ENCODE data around the gene COG6. TPM values are rescaled to one million over a fixed set of nuclear protein-coding genes. Genes with fewer than 3 reads are reported as not detected.

COG6 gene
- total and polyA plus RNA-seq, 2 of the 4 experiments (the other 2 are of a cell fraction): 22.8 to 37.5 TPM

DNA sequence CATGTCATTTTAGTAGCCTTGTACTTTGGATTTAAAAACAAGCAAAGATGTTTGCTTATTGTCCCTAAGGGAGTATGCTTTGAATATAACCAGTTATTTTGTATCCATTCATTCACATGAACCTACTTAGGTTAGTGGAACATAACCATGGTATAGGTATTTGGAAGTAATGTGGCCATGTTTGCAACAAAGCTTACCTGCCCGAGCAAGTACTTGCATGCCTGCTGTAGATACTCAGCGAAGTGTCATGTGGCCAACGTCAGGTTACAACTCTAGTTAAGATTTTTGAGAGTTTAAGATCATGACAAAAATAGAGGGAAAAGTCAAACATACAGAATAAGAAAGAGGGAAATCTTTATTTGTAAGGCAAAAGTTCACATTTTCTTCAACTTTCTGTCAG lies 57.2 kb downstream of the COG6 start (continued):
- TF ChIP-seq, protein P1, sequence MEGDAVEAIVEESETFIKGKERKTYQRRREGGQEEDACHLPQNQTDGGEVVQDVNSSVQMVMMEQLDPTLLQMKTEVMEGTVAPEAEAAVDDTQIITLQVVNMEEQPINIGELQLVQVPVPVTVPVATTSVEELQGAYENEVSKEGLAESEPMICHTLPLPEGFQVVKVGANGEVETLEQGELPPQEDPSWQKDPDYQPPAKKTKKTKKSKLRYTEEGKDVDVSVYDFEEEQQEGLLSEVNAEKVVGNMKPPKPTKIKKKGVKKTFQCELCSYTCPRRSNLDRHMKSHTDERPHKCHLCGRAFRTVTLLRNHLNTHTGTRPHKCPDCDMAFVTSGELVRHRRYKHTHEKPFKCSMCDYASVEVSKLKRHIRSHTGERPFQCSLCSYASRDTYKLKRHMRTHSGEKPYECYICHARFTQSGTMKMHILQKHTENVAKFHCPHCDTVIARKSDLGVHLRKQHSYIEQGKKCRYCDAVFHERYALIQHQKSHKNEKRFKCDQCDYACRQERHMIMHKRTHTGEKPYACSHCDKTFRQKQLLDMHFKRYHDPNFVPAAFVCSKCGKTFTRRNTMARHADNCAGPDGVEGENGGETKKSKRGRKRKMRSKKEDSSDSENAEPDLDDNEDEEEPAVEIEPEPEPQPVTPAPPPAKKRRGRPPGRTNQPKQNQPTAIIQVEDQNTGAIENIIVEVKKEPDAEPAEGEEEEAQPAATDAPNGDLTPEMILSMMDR (conservative IDR thresholded peaks at IDR 0.05; ENCODE audit: low read depth, low read length): no peak
- TF ChIP-seq CHD1 (IDR thresholded peaks at IDR 0.05; ENCODE audit: low read depth, low read length): no peak

DNA sequence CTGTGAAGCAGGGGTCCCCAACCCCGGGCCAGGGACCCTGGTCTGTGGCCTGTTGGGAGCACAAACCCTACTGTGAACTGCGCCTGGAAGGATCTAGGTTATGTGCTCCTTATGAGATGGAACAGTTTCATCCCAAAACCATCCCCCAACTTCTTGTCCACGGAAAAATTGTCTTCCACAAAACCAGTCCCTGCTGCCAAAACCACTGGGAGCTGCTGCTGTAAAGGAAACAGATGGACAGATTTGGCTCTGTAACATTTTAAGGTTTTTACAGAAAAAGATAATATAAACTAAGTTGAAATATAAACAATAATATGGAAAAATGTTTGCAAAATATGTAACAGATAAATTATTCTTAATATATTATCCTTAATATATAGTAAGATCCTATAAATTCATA lies 73.7 kb downstream of the COG6 start:
- no peaks in the 10 kb centered on the region for H3K27me3 ChIP-seq (ENCODE audit: control insufficient read depth, insufficient read depth, low read length)
- dilution Hi-C loops (cut with HindIII; ENCODE audit: low sequenced_read_pairs, unreplicated experiment): no loop called here
- H3K36me3 ChIP-seq (ENCODE audit: control insufficient read depth, insufficient read depth, low read length): peaks cover 9% of the 10 kb centered on the region; the same call in 1 of the 2 replicates
- no peak overlapping the region for H2BK120ac ChIP-seq (ENCODE audit: low read depth, low read length)
- H3K9ac ChIP-seq (ENCODE audit: low read depth, low read length): no peak overlapping the region
- CTCF ChIA-PET: interaction anchor here (0.6 kb wide), 1 partner anchor 15 kb away, joined by 3 read pairs; no protein-coding TSS in a partner anchor
- H4K5ac ChIP-seq (ENCODE audit: low read depth, low read length): no peak overlapping the region; the same call in 1 of the 2 replicates
- no peak overlapping the region for H3K56ac ChIP-seq (ENCODE audit: extremely low read depth, insufficient read depth, low read length)
- no peak overlapping the region for H2AFZ ChIP-seq (replicated peaks; ENCODE audit: low read length, poor library complexity)
- H2BK20ac ChIP-seq (ENCODE audit: low read depth, low read length): no peak overlapping the region
- no TSS peak for BruUV-seq (replicated peaks)
- H2BK15ac ChIP-seq (ENCODE audit: low read depth, low read length): no peak overlapping the region
- no peak overlapping the region for H3K4me2 ChIP-seq (ENCODE audit: low read depth, low read length)
- H4K20me1 ChIP-seq (ENCODE audit: insufficient read depth, low read length): no peaks in the 10 kb centered on the region
- no CpG with 5 or more reads among the region's 3 CpGs for WGBS, 2 experiments (ENCODE audit: extremely low coverage in 2 of 2, insufficient read length in 1 of 2)
- H3K9me3 ChIP-seq (ENCODE audit: control insufficient read depth, insufficient read depth, low read length): no peaks in the 10 kb centered on the region
- ATAC-seq (ENCODE audit: low read depth): 0 out of 2 replicates have a peak, but pooled peaks have one; percentile 29
- H2AK5ac ChIP-seq (ENCODE audit: low read depth, low read length): no peak overlapping the region
- DNase-seq: peak; percentile 15
- H3K79me1 ChIP-seq (ENCODE audit: low read depth in 1 of 2, low read length in 2 of 2): no peaks in the 10 kb centered on the region
- no peak overlapping the region; the same call in 1 of the 2 replicates for H3K18ac ChIP-seq (ENCODE audit: low read depth, low read length)
- no peak overlapping the region for H3K14ac ChIP-seq (replicated peaks; ENCODE audit: low read depth, low read length)
- no peak overlapping the region for H4K91ac ChIP-seq (ENCODE audit: insufficient read depth, low read depth, low read length)
- in situ Hi-C loops (cut with MboI; ENCODE audit: low sequenced_read_pairs): no loop called here
- H3K4ac ChIP-seq (ENCODE audit: low read depth, low read length): no peak overlapping the region
- POLR2A ChIA-PET (ENCODE audit: unreplicated experiment): no interaction called here
- no peak overlapping the region for H3K23ac ChIP-seq (ENCODE audit: low read depth, low read length)
- H4K8ac ChIP-seq (ENCODE audit: low read depth in 2 of 2, low read length in 2 of 2): no peak overlapping the region
- H3K27ac ChIP-seq (ENCODE audit: insufficient read depth, low read length): peak overlapping the region; percentile 44; the same call in 1 of the 2 replicates
- no peaks in the 10 kb centered on the region for H3K9me1 ChIP-seq (ENCODE audit: insufficient read depth, low read length)
- no peak overlapping the region for H3K4me3 ChIP-seq (ENCODE audit: insufficient read depth, low read depth, low read length)
- H3K4me1 ChIP-seq (ENCODE audit: control insufficient read depth, insufficient read depth, low read length): peaks cover 3% of the 10 kb centered on the region; the same call in 1 of the 2 replicates
- intact Hi-C loops (cut with micrococcal nuclease): no loop called here
- H2AK9ac ChIP-seq (replicated peaks; ENCODE audit: low read depth, low read length, poor library complexity): no peak overlapping the region
- H2BK5ac ChIP-seq (ENCODE audit: low read depth, low read length, poor library complexity, severe bottlenecking): no peak overlapping the region
- TF ChIP-seq, protein P2, sequence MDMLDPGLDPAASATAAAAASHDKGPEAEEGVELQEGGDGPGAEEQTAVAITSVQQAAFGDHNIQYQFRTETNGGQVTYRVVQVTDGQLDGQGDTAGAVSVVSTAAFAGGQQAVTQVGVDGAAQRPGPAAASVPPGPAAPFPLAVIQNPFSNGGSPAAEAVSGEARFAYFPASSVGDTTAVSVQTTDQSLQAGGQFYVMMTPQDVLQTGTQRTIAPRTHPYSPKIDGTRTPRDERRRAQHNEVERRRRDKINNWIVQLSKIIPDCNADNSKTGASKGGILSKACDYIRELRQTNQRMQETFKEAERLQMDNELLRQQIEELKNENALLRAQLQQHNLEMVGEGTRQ (IDR thresholded peaks at IDR 0.05; ENCODE audit: low read depth, low read length): no peak
- TF ChIP-seq MAFK (IDR thresholded peaks at IDR 0.05; ENCODE audit: low read depth, low read length): no peak
- TF ChIP-seq RFX5 (IDR thresholded peaks at IDR 0.05; ENCODE audit: low read depth, low read length): no peak
- no peak for TF ChIP-seq MAZ (IDR thresholded peaks at IDR 0.05; ENCODE audit: borderline replicate concordance, low read depth, low read length)
- TF ChIP-seq, protein P3, sequence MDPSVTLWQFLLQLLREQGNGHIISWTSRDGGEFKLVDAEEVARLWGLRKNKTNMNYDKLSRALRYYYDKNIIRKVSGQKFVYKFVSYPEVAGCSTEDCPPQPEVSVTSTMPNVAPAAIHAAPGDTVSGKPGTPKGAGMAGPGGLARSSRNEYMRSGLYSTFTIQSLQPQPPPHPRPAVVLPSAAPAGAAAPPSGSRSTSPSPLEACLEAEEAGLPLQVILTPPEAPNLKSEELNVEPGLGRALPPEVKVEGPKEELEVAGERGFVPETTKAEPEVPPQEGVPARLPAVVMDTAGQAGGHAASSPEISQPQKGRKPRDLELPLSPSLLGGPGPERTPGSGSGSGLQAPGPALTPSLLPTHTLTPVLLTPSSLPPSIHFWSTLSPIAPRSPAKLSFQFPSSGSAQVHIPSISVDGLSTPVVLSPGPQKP (IDR thresholded peaks at IDR 0.05; ENCODE audit: borderline replicate concordance, low read depth, low read length): no peak
- TF ChIP-seq MXI1 (IDR thresholded peaks at IDR 0.05; ENCODE audit: borderline replicate concordance, low read depth, low read length): no peak
- TF ChIP-seq CHD1 (IDR thresholded peaks at IDR 0.05; ENCODE audit: low read depth, low read length): no peak
- TF ChIP-seq, protein P1 (conservative IDR thresholded peaks at IDR 0.05; ENCODE audit: low read depth, low read length): no peak
- TF ChIP-seq CEBPB (IDR thresholded peaks at IDR 0.05; ENCODE audit: low read depth, low read length): no peak

All from IMR-90 (cell line).